Activated CD4-positive, alpha-beta T cell treated with anti-CD3 and anti-CD28 coated beads, Interleukin-2, amount 10 ng/mL, durations not matched to agents 24 days and 14 days (primary cell): ENCODE results near the gene BEX4. TPM values are rescaled to one million over a fixed set of nuclear protein-coding genes. Genes with fewer than 3 reads are reported as not detected.
A peak's percentile ranks its signal among the peaks of the same experiment; 100 is the strongest.

ENCODE experiments used
- DNase-seq: peaks from one replicate; pipeline ENCODE4 v3.0.0; 2022
- H3K27ac Mint-ChIP-seq: one replicate; pipeline ENCODE4 v1.8.0; 2022; ENCODE audit warnings: mild to moderate bottlenecking, mixed read lengths
- H3K27me3 Mint-ChIP-seq: one replicate; pipeline ENCODE4 v1.8.0; 2022; ENCODE audit warnings: mixed read lengths
- H3K36me3 Mint-ChIP-seq: one replicate; pipeline ENCODE4 v1.8.0; 2022; ENCODE audit warnings: low read depth, mild to moderate bottlenecking, mixed read lengths
- H3K4me1 Mint-ChIP-seq: one replicate; pipeline ENCODE4 v1.8.0; 2021; ENCODE audit warnings: mixed read lengths
- H3K4me3 Mint-ChIP-seq: one replicate; pipeline ENCODE4 v1.8.0; 2022; ENCODE audit warnings: mild to moderate bottlenecking, moderate library complexity, mixed read lengths
- H3K9me3 Mint-ChIP-seq: one replicate; pipeline ENCODE4 v1.8.0; 2021; ENCODE audit warnings: mixed read lengths
- intact Hi-C: fragments of 100-400 bp; cut with micrococcal nuclease; formaldehyde crosslinking; loops from one replicate; pipeline ENCODE4 v1.15.1; 2023
- total RNA-seq: library from RNA; stranded (reverse); gene quantifications from 2 replicates; pipeline ENCODE4 v1.2.3, GENCODE V29; 2022

The BEX4 gene
- total RNA-seq, 1 donor from 2014 or later = 4.2 TPM

GRCh38 chrX:103254171-103254824 is 39.4 kb downstream of the BEX4 start:
- peak overlapping the region; percentile 98 for H3K4me3 Mint-ChIP-seq
- peak; percentile 80 for DNase-seq
- peaks cover 11% of the 10 kb centered on the region for H3K36me3 Mint-ChIP-seq
- peaks cover 14% of the 10 kb centered on the region for H3K4me1 Mint-ChIP-seq
- H3K27ac Mint-ChIP-seq = peak overlapping the region; percentile 96
- peaks cover 4% of the 10 kb centered on the region for H3K27me3 Mint-ChIP-seq
- H3K9me3 Mint-ChIP-seq = no peaks in the 10 kb centered on the region
- intact Hi-C loops = loop anchor here (2.0 kb wide), 1 partner anchor 39 kb away; the partner anchor contains the start of gene BEX4

GRCh38 chrX:103254921-103255493 is 40.1 kb downstream of the BEX4 start, which contains the start of gene TCEAL8:
Gene TCEAL8, minus strand, starts transcription at chrX:103255155. Its CDS starts 1,176 bp downstream, at chrX:103253979.
- peaks cover 14% of the 10 kb centered on the region for H3K4me1 Mint-ChIP-seq
- peaks cover 11% of the 10 kb centered on the region for H3K36me3 Mint-ChIP-seq
- H3K9me3 Mint-ChIP-seq = no peaks in the 10 kb centered on the region
- peak within 1 kb of the TSS; percentile 98 for H3K4me3 Mint-ChIP-seq
- DNase-seq = peak; percentile 86
- intact Hi-C loops = loop anchor here (2.0 to 5.0 kb wide), 2 partner anchors 40 to 52 kb away; partner anchors contain the start of gene BEX4
- peaks cover 6% of the 10 kb centered on the region for H3K27me3 Mint-ChIP-seq
- peak within 1 kb of the TSS; percentile 96 for H3K27ac Mint-ChIP-seq

GRCh38 chrX:103256651-103257050 is 41.7 kb downstream of the BEX4 start:
- no peak for DNase-seq
- Mint-ChIP-seq H3K27ac (no peak overlapping the region), H3K27me3 (peaks cover 9% of the 10 kb centered on the region), H3K9me3 (no peaks in the 10 kb centered on the region), H3K4me3 (no peak overlapping the region), H3K36me3 (peaks cover 11% of the 10 kb centered on the region), H3K4me1 (peaks cover 14% of the 10 kb centered on the region)
- intact Hi-C loops = loop anchor here (5.0 kb wide), 1 partner anchor 51 kb away; no protein-coding TSS in a partner anchor

GRCh38 chrX:103258275-103258674 is 43.4 kb downstream of the BEX4 start:
- Mint-ChIP-seq H3K4me3 (no peak overlapping the region), H3K36me3 (peaks cover 10% of the 10 kb centered on the region), H3K9me3 (no peaks in the 10 kb centered on the region), H3K27me3 (peaks cover 16% of the 10 kb centered on the region), H3K27ac (no peak overlapping the region), H3K4me1 (peaks cover 12% of the 10 kb centered on the region)
- intact Hi-C loops = loop anchor here (5.0 kb wide), 1 partner anchor 49 kb away; no protein-coding TSS in a partner anchor
- DNase-seq = no peak

Other genes starting within 250 kb of the BEX4 start
- gene BEX1, start 150.9 kb upstream of the BEX4 start, total RNA-seq = not detected in 2 replicates
- not detected in 2 replicates for gene NXF3, start 122.0 kb upstream of the BEX4 start, total RNA-seq
- 22.1 and 23.5 TPM in 2 replicates for gene TCEAL8, start 40.0 kb downstream of the BEX4 start, total RNA-seq
- not detected in 2 replicates for gene TCEAL5, start 61.6 kb downstream of the BEX4 start, total RNA-seq
- 3.4 and 3.6 TPM in 2 replicates for gene BEX2, start 95.9 kb downstream of the BEX4 start, total RNA-seq
- gene TCEAL7, start 115.1 kb downstream of the BEX4 start, total RNA-seq = not detected in 2 replicates
- 0.37 and 0.38 TPM in 2 replicates for gene TCEAL9, start 141.4 kb downstream of the BEX4 start, total RNA-seq
- gene BEX3, start 161.4 kb downstream of the BEX4 start, total RNA-seq = 3.3 and 4.5 TPM in 2 replicates